ENCODE measurements around the gene HMOX2.

DNA sequence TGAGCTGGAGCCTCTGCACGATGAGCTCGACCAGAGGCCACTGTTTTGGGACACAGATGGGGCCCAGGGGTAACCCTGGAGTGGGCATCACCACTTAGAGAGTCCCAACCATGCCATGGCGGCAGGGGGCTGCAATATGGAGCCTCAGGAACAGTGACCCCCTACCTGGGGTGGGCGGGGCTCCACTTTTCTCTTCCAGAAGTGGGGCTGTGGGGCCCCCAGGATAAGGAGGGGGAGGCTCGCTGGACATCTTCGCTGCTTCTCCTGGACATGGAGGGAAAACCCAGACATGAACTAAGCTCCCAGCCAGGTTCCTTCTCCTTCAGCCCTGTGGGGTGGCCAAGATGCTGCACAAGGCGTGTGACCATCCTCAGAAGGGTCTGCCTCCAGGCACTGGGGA lies 37.7 kb downstream of the HMOX2 start:
- TF ChIP-seq, protein P1, sequence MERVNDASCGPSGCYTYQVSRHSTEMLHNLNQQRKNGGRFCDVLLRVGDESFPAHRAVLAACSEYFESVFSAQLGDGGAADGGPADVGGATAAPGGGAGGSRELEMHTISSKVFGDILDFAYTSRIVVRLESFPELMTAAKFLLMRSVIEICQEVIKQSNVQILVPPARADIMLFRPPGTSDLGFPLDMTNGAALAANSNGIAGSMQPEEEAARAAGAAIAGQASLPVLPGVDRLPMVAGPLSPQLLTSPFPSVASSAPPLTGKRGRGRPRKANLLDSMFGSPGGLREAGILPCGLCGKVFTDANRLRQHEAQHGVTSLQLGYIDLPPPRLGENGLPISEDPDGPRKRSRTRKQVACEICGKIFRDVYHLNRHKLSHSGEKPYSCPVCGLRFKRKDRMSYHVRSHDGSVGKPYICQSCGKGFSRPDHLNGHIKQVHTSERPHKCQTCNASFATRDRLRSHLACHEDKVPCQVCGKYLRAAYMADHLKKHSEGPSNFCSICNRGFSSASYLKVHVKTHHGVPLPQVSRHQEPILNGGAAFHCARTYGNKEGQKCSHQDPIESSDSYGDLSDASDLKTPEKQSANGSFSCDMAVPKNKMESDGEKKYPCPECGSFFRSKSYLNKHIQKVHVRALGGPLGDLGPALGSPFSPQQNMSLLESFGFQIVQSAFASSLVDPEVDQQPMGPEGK (CRISPR knock-in tag; IDR thresholded peaks at IDR 0.05; ENCODE audit: borderline replicate concordance): no peak
- TF ChIP-seq CSDC2 (CRISPR knock-in tag; IDR thresholded peaks at IDR 0.05): no peak

Data from SK-N-SH treated with all-trans-retinoic acid at 6 μM for 48 hours (cell line).